Epidermal melanocyte (primary cell): ENCODE measurements around the gene CARD11.
"Not testable (repeated sequence)": the region's sequence is repeated elsewhere in the genome, so short reads cannot be mapped to it uniquely, and the experiment has no call there.

Experiments
- DNase-seq: peaks from one replicate; pipeline ENCODE4 v3.0.0; 2011; ENCODE audit warnings: low spot score; ENCODE audit not compliant: insufficient read length

Gene CARD11

DNA sequence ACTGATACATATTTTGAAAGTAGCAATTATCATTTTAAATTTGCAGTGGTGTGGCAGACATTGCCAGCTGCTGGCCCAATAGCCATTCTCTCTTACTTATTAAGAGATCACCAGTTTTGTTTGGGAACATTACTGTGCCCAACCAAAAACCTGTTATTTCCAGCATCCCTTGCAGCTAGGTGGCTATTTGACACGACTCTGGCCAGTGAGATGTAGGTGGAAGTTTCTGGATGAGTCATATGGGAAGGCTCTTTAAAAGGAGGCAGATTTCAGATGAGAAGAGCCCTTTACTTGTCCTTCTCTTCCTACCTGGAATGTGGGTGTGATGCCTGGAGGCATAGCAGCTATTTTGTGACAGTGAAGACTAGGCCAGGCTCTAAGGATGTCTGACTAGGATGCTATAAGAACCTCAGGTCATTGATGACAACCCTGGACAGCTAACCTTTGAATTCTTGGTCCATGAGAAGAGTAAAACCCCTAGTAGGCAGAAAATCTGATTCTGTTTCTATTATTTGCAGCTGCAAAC, 77.9 kb downstream of the CARD11 start:
- no peak for DNase-seq

GRCh38 chr7:2965301-2965700, 78.4 kb downstream of the CARD11 start:
- DNase-seq = no peak

- DNase-seq = no peak
Measured at GRCh38 chr7:2964208-2964607, 79.5 kb downstream of the CARD11 start.

DNA sequence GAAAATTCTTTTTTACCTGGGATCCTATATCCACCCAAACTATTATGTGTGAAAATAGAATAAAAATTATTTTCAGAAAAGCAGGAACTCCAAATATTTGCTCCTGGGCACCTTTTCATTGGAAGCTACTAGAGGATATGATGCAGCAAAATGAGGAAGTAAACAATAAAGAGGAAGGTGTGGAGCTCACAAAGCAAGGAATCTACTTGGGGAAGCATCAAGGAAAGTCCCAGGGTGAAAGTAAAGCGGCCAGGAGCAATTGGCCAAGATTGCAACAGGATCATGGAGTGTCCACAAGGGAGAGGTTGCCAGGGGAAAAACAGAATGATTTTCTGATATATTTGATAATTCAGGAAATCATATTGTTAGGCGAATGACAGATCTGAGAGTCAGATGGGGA, 80.8 kb downstream of the CARD11 start:
- DNase-seq = no peak

GRCh38 chr7:2959828-2960599, 83.7 kb downstream of the CARD11 start:
- DNase-seq = no peak

GRCh38 chr7:2959103-2959680, 84.5 kb downstream of the CARD11 start:
- DNase-seq = no peak

DNA sequence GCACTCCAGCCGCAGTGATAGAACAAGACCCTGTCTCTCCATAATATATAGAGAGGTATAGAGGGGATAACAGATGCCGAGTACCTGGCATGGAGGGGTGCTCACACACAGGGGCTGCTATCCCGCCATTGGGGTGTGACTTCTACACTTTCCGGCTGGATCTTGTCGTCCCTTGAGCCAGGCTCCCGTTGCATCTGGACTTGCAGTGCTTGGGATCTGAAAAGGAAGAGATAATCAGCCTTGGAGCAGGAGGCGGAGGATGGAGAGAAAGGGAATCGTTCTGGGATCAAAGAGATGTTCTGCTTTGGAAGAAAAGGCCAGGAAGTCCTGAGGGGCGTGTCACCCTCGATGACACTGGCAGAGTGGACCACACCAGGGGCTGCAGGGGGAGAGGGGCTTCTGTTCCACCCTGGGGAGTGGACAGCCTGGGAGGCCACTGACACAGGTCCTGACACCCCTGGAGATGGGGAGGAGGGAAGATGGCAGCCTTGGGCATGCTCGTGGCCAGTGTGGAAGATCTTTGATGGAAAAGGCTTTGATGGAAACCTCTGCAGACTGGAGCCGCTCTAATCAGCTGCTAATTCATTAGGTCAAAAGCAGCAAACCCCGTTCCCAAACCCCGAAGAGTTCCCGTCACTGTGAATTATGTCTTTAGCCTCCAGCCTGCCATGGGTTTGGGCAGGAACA, 85.1 kb downstream of the CARD11 start:
- DNase-seq = no peak

DNA sequence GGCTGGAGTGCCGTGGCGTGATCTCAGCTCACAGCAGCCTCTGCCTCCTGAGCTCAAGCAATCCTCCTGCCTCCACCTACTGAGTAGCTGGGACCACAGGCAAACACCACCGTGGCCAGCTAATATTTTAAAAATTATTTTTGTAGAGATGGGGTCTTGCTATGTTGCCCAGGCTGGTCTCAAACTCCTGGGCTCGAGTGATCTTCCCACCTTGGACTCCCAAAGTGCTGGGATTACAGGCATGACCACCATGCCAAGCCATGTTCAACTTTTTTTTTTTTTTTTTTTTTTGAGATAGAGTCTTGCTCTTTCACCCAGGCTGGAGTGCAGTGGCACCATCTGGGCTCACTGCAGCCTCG, 86.3 kb downstream of the CARD11 start:
- not testable (repeated sequence) for DNase-seq

DNA sequence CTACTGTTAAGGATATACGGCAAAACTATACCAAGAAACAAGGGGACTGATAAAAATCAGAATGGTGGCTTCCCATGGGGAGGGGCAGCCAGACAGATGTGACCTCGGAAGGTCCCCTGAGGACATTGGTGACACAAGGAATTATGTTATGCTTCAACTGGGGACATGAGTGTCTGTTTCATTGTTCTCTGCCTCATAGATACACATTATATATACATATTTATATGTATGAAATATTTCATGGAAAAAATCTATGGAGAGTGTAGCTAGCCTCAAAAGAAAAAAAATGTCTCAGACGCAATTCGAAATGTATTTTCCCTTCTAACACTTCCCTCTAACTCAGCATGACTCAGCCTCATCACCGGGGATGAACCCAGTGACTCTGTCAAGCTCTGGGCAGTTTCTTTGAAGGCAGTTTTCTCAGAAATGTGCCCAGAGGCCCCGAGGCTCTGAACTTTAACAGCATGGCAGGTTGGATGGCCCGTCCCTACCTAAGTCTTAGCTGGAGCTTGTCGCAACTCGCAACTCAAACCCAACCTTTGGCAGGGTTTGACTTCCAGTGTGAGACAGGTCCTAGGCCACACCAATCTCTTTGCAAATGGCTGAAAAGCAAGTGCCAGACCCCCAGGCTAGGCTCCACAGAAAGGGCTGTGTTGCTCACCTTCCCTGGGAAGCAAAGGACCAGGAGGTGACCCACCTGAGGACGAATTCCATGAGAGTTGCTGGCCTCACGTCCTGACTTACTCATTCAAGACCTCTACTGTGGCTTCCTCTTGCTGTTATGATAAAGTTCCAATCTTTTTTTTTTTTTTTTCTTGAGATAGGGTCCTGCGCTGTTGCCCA, 86.9 kb downstream of the CARD11 start:
- DNase-seq = no peak

DNA sequence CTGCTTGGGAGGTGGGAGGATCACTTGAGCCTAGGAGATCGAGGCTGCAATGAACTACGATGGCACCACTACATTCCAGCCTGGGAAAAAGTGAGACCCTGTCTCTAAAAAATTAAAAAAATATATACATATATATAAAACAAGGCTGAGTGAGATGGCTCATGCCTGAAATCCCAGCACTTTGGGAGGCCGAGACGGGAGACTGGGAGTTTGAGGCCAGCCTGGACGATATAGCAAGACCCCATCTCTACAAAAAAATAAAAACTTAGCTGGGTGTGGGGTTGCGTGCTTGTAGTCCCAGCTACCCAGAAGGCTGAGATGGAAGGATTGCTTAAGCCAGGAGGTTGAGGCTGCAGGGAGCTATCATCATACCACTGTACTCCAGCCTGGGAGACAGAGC, 87.6 kb downstream of the CARD11 start:
- no peak for DNase-seq

DNA sequence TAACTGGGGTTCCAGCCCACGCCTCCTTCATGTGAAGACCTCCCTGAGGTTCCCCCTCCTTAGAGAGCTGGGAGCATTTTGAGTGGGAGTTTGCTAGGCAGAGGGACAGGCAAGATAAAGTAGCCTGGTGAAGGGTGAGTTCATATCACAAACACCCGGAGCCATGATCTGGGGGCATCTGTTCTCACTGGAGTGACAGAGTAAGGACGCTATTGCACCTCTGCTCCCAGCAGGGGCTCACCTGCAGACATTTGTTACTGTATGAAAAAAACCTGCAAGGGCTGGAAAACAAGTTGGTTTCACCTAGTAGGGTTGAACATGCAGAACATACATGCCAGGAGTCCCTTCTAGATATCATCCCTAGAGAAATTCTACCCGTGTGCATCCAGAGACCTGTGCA, 88.4 kb downstream of the CARD11 start:
- DNase-seq = no peak

DNA sequence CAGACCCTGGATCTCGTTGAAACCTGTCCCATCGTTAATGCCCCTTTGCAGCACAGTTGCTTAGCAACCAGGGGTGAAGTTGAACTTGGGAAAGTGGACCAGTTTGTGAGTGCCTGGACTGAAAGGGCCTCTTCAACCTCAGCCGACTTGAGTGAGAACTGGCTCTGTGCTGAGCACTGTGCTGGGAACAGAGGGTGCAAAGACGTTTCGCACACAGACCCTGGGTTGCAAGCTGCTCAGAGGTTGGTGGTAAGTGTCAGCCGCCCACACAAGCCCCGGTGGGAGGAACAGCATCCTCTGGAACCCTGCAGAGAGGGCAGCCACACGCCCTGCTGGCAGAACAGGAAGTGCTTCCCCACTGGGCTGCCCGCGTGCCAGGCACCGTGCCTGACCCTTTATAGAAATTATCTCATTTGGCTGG, 89.2 kb downstream of the CARD11 start:
- no peak for DNase-seq

DNA sequence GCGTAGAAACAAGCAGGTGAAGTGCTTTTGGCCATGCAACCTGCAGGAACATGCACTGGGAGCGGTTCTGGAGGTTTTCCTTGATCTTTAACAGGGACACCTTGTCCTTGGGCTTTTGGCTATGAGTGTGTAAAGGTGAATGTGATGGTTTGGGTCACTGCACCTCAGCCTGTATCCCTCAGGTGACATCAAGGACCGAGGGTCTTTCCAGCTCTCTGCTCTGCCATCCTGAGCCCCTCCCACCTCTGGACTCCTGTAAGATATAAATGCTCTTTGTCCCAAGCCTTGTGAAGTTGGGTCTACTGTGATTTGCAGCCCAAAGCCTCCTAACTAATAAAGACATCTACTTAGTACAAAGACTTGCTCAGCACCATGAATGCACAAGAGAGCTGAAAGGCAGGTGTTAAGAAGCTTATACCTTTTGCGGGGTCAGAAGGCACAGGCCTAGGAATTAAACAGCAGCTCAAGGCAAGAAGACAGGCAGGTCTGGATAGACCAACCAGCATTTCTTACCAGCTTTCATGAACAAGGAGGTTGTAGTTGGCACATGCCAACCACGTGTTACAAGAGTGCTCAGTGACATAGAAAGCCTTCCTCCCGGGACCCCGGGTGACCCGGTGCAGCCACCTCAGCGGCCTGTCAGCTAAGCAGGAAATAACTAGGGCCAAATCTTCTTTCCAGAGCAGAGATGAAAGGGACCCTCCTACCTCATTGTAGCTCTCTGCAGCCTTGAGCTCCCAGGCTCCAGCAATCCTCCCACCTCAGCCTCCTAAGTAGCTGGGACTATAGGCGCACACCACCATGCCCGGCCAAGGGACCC, 89.9 kb downstream of the CARD11 start:
- DNase-seq = no peak

- DNase-seq = no peak
Measured at GRCh38 chr7:2953099-2953498, 90.6 kb downstream of the CARD11 start.

GRCh38 chr7:2952316-2952715, 91.4 kb downstream of the CARD11 start:
- DNase-seq = no peak

DNA sequence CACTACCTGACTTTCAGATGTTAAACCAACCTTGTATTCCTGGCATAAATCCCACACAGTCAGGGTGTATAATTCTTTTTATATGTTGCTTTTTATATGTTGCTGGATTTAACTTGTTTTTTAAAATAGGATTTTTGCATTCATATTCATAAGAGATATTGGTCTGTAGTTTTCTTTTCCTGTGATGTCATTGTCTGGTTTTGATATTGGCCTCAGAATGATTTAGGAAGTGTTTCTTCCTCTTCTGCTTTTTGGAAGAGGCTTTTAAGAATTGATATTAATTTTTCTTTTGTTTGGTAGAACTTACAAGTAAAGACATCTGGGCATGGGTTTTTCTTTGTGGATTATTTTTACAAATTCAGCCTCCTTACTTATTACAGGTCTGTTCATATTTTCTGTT, 93.1 kb downstream of the CARD11 start:
- no peak for DNase-seq

DNA sequence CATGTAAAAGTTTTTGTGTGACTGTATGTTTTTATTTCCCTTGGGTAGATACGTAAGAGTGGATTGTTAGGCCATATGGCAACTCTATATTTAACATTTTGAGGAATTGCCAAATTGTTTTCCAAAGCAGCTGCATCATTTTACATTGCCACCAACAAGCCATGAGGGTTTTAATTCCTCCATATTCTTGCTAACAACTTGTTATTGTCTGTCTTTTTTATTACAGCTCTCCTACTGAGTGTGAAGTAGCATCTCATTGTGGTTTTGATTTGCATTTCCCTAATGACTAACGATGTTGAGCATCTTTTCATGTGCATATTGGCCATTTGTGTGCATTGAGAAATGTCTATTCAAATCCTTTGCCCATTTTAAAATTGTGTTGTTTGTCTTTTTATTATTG, 94.9 kb downstream of the CARD11 start:
- no peak for DNase-seq

- no peak for DNase-seq
Measured at GRCh38 chr7:2947058-2947780, 96.4 kb downstream of the CARD11 start.

DNA sequence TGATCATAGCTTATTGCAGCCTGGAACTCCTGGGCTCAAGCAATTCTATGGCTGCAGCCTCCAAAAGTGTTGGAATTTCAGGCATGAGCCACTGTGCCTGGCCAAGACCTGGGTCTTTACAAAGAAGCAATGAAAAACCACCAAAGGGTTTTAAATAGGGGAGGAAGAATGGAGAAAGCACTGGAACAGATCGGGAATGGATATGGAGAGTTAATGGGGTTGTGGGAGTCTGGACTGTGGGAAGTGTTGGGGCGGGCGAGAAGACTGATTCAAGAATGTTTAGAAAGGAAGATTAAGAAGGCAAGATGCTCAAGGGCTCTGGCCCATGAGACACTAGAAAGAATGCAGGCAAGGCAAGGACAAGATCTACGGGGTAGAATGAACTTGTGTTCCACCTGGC, 98.5 kb downstream of the CARD11 start:
- DNase-seq = no peak

DNA sequence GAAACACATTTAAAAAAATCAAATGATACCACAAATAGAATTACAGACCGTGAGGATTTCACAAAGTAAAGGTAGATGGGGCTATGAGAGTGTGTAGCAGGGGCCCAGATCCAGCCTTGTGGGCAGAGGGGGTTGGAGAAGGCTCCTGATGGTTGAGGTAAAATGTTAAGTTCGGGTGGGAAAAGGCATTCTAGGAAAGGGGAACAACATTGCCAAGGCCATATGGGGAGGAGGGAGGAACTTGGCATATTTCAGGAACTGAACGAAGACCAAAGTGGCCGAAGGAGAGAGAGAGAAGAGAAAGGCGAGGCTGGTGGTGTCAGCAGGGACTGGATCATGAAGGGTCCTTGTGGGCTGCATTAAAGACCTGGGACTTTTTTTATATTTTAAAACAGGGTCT, 98.9 kb downstream of the CARD11 start:
- no peak for DNase-seq
